HG02938 (cell line): ENCODE data around the gene RAB33B.
"Not testable (repeated sequence)": the region's sequence is repeated elsewhere in the genome, so short reads cannot be mapped to it uniquely, and the experiment has no call there.

Experiments used
- ATAC-seq: cut with Tn5 transposase; IDR thresholded peaks from one replicate; pipeline ENCODE4 v1.9.1; 2021; ENCODE audit warnings: mild to moderate bottlenecking, moderate library complexity; ENCODE audit not compliant: unreplicated experiment

Gene RAB33B

GRCh38 chr4:139461022-139461628 is 7.2 kb downstream of the RAB33B start:
- no peak for ATAC-seq

GRCh38 chr4:139464512-139464911 is 10.6 kb downstream of the RAB33B start:
- ATAC-seq, result not testable (repeated sequence)

- no peak for ATAC-seq
Observed at GRCh38 chr4:139465922-139466321, 12.0 kb downstream of the RAB33B start.

- not testable (repeated sequence) for ATAC-seq
Observed at GRCh38 chr4:139468756-139469155, 14.8 kb downstream of the RAB33B start.

GRCh38 chr4:139469216-139469615 is 15.3 kb downstream of the RAB33B start:
- no peak for ATAC-seq

GRCh38 chr4:139469869-139470268 is 15.9 kb downstream of the RAB33B start:
- no peak for ATAC-seq

- ATAC-seq, result no peak
Observed at GRCh38 chr4:139470295-139470694, 16.4 kb downstream of the RAB33B start.

GRCh38 chr4:139470997-139471665 is 17.2 kb downstream of the RAB33B start:
- no peak for ATAC-seq

GRCh38 chr4:139472852-139473251 is 18.9 kb downstream of the RAB33B start:
- ATAC-seq, result no peak

- ATAC-seq, result no peak
Observed at GRCh38 chr4:139476363-139476762, 22.4 kb downstream of the RAB33B start.

GRCh38 chr4:139481465-139481864 is 27.5 kb downstream of the RAB33B start:
- ATAC-seq, result no peak

- no peak for ATAC-seq
Observed at GRCh38 chr4:139483000-139483399, 29.1 kb downstream of the RAB33B start.

GRCh38 chr4:139484783-139485311 is 30.9 kb downstream of the RAB33B start:
- no peak for ATAC-seq

- no peak for ATAC-seq
Observed at GRCh38 chr4:139488442-139488841, 34.5 kb downstream of the RAB33B start.

- ATAC-seq, result no peak
Observed at GRCh38 chr4:139489638-139490037, 35.7 kb downstream of the RAB33B start.

- ATAC-seq, result no peak
Observed at GRCh38 chr4:139492429-139492828, 38.5 kb downstream of the RAB33B start.

GRCh38 chr4:139493176-139493575 is 39.3 kb downstream of the RAB33B start:
- no peak for ATAC-seq

- ATAC-seq, result no peak
Observed at GRCh38 chr4:139499186-139499585, 45.3 kb downstream of the RAB33B start.

GRCh38 chr4:139501117-139501516 is 47.2 kb downstream of the RAB33B start:
- ATAC-seq, result no peak

- ATAC-seq, result no peak
Observed at GRCh38 chr4:139501527-139501926, 47.6 kb downstream of the RAB33B start.

- no peak for ATAC-seq
Observed at GRCh38 chr4:139501927-139502899, 48.3 kb downstream of the RAB33B start.
